HepG2 (cell line): Measurements from ENCODE around the gene POLR2H.

Experiments
- CREB1 ChIP-seq, 2 experiments: fragments of 450-650 bp in 1 of 2; IDR thresholded peaks; 2 replicates each; pipeline ENCODE4 v1.6.1; 2016 to 2017; ENCODE audit warnings: control low read depth in 1 of 2, mild to moderate bottlenecking in 1 of 2, missing compliant biosample characterization in 1 of 2, missing genetic modification characterization in 1 of 2
- MEIS1 ChIP-seq: sonication (generic); formaldehyde crosslinking; IDR thresholded peaks from 2 replicates; pipeline ENCODE4 v1.9.0; 2021; ENCODE audit warnings: mild to moderate bottlenecking, missing genetic modification reagents, moderate library complexity, borderline replicate concordance
- POLR2AphosphoS5 ChIP-seq: IDR thresholded peaks from 2 replicates; pipeline ENCODE4 v1.6.1; 2012; ENCODE audit warnings: low read depth, low read length
- SMC3 ChIP-seq: IDR thresholded peaks from 2 replicates; pipeline ENCODE4 v1.6.1; 2011; ENCODE audit warnings: low read length, improper control_type of control experiment
- STAT6 ChIP-seq: sonication (generic); formaldehyde crosslinking; IDR thresholded peaks from 2 replicates; pipeline ENCODE4 v1.4.0; 2020; ENCODE audit warnings: missing genetic modification reagents, mild to moderate bottlenecking, borderline replicate concordance
- TEF ChIP-seq: sonication (generic); formaldehyde crosslinking; IDR thresholded peaks from 2 replicates; pipeline ENCODE4 v1.5.0; 2020; ENCODE audit warnings: missing genetic modification reagents
- ZBTB25 ChIP-seq: IDR thresholded peaks from 2 replicates; pipeline ENCODE4 v1.6.1; 2018; ENCODE audit warnings: missing genetic modification reagents
- TF ChIP-seq, protein P1 (sequence below): sonication (generic); formaldehyde crosslinking; IDR thresholded peaks from 2 replicates; pipeline ENCODE4 v1.5.0; 2020; ENCODE audit warnings: mild to moderate bottlenecking, missing genetic modification reagents, moderate library complexity

GRCh38 chr3:184335291-184335660 is 26.2 kb upstream of the POLR2H start:
- TF ChIP-seq, protein P1, sequence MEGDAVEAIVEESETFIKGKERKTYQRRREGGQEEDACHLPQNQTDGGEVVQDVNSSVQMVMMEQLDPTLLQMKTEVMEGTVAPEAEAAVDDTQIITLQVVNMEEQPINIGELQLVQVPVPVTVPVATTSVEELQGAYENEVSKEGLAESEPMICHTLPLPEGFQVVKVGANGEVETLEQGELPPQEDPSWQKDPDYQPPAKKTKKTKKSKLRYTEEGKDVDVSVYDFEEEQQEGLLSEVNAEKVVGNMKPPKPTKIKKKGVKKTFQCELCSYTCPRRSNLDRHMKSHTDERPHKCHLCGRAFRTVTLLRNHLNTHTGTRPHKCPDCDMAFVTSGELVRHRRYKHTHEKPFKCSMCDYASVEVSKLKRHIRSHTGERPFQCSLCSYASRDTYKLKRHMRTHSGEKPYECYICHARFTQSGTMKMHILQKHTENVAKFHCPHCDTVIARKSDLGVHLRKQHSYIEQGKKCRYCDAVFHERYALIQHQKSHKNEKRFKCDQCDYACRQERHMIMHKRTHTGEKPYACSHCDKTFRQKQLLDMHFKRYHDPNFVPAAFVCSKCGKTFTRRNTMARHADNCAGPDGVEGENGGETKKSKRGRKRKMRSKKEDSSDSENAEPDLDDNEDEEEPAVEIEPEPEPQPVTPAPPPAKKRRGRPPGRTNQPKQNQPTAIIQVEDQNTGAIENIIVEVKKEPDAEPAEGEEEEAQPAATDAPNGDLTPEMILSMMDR: no peak
- TF ChIP-seq CREB1 (IDR thresholded peaks at IDR 0.05) (no peak), CREB1 (CRISPR knock-in tag; IDR thresholded peaks at IDR 0.05) (no peak), TEF (CRISPR knock-in tag) (no peak), STAT6 (CRISPR knock-in tag) (no peak; the same call in 1 of the 2 replicates), MEIS1 (CRISPR knock-in tag) (no peak), SMC3 (no peak), POLR2AphosphoS5 (no peak), ZBTB25 (no peak)
